Loucy (cell line): ENCODE results near the gene SLC22A31.

Experiments used
- EZH2phosphoT487 ChIP-seq: fragments of 200-600 bp; IDR thresholded peaks from 2 replicates; pipeline ENCODE4 v1.6.1; 2018; ENCODE audit warnings: antibody characterized with exemption, mild to moderate bottlenecking, moderate library complexity, borderline replicate concordance
- TF ChIP-seq, protein P1 (sequence below): fragments of 200-600 bp; sonication (generic); conservative IDR thresholded peaks from 2 replicates; pipeline ENCODE4 v1.5.1; 2014; ENCODE audit warnings: mild to moderate bottlenecking, antibody characterized with exemption, low read length

DNA sequence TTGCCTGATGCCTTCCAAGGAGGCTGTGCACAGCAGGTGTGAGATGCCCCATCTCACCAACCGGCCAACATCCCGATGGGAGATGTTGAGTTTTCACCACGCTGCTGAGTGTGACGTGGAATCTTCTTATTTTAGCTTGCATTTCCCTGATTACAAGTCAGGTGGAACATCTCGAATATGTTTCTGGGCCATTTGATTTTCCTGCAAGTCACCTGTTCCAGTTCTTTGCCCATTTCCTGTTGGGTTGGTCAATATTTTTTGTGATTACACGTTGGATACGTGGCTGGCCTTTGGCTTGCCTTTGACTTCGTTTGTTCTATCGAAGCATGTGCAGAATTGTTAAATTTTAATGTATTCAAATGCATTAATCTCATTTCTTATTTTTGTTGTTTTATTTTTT is 37.0 kb downstream of the SLC22A31 start:
- TF ChIP-seq, protein P1, sequence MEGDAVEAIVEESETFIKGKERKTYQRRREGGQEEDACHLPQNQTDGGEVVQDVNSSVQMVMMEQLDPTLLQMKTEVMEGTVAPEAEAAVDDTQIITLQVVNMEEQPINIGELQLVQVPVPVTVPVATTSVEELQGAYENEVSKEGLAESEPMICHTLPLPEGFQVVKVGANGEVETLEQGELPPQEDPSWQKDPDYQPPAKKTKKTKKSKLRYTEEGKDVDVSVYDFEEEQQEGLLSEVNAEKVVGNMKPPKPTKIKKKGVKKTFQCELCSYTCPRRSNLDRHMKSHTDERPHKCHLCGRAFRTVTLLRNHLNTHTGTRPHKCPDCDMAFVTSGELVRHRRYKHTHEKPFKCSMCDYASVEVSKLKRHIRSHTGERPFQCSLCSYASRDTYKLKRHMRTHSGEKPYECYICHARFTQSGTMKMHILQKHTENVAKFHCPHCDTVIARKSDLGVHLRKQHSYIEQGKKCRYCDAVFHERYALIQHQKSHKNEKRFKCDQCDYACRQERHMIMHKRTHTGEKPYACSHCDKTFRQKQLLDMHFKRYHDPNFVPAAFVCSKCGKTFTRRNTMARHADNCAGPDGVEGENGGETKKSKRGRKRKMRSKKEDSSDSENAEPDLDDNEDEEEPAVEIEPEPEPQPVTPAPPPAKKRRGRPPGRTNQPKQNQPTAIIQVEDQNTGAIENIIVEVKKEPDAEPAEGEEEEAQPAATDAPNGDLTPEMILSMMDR: no peak
- TF ChIP-seq EZH2phosphoT487: no peak
